Dendritic cell treated with granulocyte-macrophage colony-stimulating factor and Interleukin-4, amounts not matched to agents 40 ng/mL and 50 ng/mL, for 4 days (primary cell): Measurements from ENCODE around the gene TPRG1L.
"Not testable (repeated sequence)": the region's sequence is repeated elsewhere in the genome, so short reads cannot be mapped to it uniquely, and the experiment has no call there.

Experiments
- H3K27ac Mint-ChIP-seq: one replicate; pipeline ENCODE4 v1.8.0; 2022; ENCODE audit warnings: mild to moderate bottlenecking, mixed read lengths
- H3K27me3 Mint-ChIP-seq: one replicate; pipeline ENCODE4 v1.8.0; 2022; ENCODE audit warnings: mild to moderate bottlenecking, mixed read lengths
- H3K36me3 Mint-ChIP-seq: one replicate; pipeline ENCODE4 v1.8.0; 2022; ENCODE audit warnings: low read depth, mixed read lengths
- H3K4me1 Mint-ChIP-seq: one replicate; pipeline ENCODE4 v1.8.0; 2022; ENCODE audit warnings: low read depth, mixed read lengths
- H3K4me3 Mint-ChIP-seq: one replicate; pipeline ENCODE4 v1.8.0; 2022; ENCODE audit warnings: mild to moderate bottlenecking, moderate library complexity, mixed read lengths
- H3K9me3 Mint-ChIP-seq: one replicate; pipeline ENCODE4 v1.8.0; 2022; ENCODE audit warnings: mixed read lengths
- intact Hi-C: fragments of 100-400 bp; cut with micrococcal nuclease; formaldehyde crosslinking; loops from one replicate; pipeline ENCODE4 v1.15.0; 2022

Gene TPRG1L

DNA sequence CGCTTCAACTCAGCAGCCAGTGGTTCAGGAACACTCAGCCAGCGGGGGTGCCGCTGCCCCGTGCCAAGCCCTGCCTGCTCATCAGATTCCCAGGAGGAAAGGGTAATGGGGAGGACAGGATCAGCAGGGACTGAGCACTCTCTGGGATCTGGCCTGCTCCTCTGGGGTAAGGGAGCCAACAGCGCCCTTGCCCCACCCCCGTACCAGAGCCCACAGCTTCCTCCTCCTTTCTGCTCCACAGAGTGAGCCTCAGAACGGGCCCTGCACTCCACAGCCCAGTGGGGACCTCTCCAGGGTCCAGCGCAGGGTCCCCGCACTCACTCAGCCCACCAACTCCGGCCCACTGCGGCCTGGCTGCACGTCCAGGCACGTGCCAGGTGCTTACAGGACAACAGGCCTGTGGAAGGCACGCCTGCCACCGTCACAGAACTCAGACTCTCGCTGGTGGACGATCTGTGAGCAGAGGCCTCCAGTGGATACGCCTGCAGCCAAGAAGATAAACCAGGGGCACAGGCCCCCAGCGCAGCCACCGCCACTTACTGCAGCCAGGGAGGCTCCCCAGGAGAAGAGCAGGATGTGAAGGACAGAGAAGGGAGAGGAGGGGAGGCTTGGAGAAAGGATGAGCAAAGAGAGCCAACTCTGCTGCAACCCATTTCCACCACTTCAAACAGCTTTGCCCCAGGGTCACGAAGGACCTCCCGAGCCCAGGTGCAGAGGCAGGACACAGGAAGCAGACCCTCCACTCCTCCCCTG, 15.6 kb upstream of the TPRG1L start:
- Mint-ChIP-seq H3K9me3 (no peaks in the 10 kb centered on the region), H3K4me3 (no peak overlapping the region), H3K27me3 (peaks cover 43% of the 10 kb centered on the region), H3K27ac (peak overlapping the region; percentile 33), H3K36me3 (no peaks in the 10 kb centered on the region), H3K4me1 (peaks cover 26% of the 10 kb centered on the region)
- intact Hi-C loops = no loop called here

DNA sequence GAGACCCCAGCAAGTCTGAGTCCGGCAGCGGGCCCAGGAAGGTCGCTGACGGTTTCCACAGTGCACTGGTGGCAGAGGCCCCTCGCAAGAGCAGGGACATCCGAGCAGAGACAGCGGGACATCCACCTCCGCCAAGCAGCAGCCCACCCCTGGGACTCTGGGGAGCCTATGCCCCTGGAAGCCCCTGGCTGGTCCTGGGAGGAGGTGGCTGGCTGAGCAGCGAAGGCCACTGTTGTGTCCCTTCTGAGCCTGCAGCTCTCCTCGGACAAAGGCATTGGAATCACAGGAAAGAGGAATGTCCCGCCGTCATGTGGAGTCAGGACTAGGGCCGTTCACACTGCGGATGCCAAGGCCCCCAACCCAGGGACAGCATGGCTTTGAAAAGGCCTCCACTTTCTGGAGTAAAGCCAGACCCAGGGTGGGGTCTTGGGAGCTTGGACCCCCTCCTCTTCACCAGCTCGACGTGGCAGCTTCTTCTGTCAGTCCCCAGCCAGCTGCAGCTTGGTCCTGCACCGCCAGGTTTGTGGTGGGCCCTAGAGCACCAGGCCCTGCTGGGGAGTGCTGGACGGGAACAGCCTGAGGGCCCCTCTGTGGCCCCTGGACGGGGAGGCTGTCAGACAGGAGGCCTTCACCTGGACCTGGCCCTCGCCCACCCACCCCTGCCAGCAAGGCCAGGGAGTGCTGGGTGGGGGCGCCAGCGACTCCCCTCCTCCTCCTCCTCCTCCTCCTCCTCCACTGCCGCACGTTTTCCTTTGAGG, 14.9 kb upstream of the TPRG1L start:
- Mint-ChIP-seq H3K27ac (peak overlapping the region; percentile 33), H3K36me3 (no peaks in the 10 kb centered on the region), H3K9me3 (no peaks in the 10 kb centered on the region), H3K4me3 (no peak overlapping the region), H3K27me3 (peaks cover 48% of the 10 kb centered on the region), H3K4me1 (peaks cover 26% of the 10 kb centered on the region)
- intact Hi-C loops = no loop called here

DNA sequence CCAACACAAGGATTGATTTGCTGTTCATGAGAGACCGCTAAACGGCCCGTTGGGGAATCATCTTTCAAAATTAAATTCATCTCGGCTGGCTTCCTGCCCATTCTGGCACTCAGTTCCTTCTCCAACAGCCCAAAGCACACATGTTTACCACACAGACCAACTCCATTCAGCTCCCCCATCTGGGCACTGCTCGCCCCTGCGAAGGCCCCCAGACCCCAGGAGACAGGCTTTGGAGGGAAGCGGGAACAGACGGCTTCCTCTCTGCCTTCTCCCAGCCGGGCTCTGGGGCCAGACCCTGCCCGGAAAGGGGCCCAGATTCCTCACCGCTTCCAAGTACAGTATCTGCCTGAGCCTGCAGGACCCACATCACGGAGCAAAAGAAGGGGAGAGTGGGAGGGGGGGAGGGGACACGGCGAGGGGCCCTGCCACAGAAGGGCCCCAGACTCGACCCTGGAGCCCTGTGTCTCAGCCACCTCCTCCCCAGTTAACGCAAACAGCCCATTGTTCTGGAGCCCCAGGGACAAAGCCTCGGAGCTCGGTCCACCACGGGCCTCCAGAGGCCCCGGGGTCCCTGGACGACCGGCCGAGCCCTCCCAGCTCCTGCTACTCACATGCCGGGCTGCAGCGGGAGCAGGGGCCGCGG, 14.2 kb upstream of the TPRG1L start:
- intact Hi-C loops = no loop called here
- peaks cover 49% of the 10 kb centered on the region for H3K27me3 Mint-ChIP-seq
- peak overlapping the region; percentile 62 for H3K4me3 Mint-ChIP-seq
- peaks cover 26% of the 10 kb centered on the region for H3K4me1 Mint-ChIP-seq
- no peak overlapping the region for H3K27ac Mint-ChIP-seq
- H3K36me3 Mint-ChIP-seq = no peaks in the 10 kb centered on the region
- no peaks in the 10 kb centered on the region for H3K9me3 Mint-ChIP-seq

DNA sequence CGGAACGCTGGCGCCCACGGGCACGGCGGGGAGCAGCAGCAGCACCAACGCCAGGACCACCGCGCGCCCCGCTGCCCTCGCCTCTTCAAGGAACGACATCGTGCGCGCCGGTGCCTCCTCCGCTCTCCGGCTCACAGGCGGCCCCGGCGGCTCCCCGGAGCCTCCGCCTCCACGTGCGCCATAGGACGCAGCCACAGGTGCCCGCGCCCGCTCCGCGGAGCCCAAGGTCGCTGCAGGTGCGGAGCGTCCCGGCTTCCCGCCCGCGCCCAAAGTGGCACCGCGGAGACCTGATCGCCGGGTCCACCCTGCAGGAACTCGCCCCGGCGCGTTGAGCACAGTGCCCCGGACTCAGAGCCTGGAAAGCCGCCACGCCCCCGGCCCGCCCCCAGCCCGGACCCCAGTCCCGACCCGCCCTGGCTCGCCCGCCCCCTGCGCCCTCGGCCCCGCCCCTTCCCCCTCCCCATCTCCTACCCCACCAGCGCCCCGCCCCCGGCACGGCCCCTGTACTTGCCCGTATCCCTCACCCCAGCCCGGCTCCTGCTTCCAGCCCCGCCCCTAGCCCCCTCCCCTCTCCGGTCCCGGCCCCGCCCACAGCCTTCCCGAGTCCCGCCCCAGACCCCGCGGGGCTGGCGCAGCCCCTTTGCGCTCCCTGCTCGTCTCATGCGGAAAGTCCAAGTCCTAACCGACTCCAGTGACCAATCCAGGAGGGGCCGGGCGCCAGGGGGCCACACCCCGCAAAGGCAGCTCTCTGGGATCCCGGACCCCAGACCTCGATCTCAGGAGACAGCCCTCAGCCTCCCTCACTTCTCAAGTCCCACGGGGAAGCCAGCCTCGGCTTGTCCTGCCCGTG, 13.4 kb upstream of the TPRG1L start, which contains the start of gene MEGF6:
Gene MEGF6, minus strand, starts transcription at position 339 of the 850 bp plus-strand sequence. Its CDS starts 240 bp downstream, at position 99.
- Mint-ChIP-seq H3K9me3 (no peaks in the 10 kb centered on the region), H3K27ac (no peak within 1 kb of the TSS), H3K4me1 (peaks cover 26% of the 10 kb centered on the region), H3K4me3 (peak within 1 kb of the TSS; percentile 79), H3K27me3 (peaks cover 52% of the 10 kb centered on the region), H3K36me3 (no peaks in the 10 kb centered on the region)
- intact Hi-C loops = no loop called here

DNA sequence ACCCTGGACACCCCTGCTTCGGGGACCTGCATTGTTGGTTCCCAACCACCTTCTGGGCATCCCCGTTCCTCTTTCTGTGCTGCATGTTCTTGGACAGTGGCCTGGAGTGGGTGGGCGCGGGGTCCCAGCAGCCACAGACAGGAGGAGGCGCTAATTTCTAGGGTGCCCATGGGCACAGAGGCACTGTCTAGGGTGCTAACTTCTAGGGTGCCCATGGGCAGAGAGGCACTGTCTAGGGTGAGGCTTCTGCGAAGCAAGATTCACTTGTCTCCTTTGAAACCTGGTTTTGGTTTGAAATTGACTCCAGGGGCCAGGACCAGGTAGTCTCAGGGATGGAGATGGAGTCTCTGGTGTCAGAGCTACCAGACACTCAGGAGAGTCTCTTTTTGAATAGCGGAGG, 12.7 kb upstream of the TPRG1L start:
- Mint-ChIP-seq H3K27me3 (peaks cover 54% of the 10 kb centered on the region), H3K4me1 (peaks cover 26% of the 10 kb centered on the region), H3K27ac (no peak overlapping the region), H3K9me3 (no peaks in the 10 kb centered on the region), H3K36me3 (no peaks in the 10 kb centered on the region), H3K4me3 (peak overlapping the region; percentile 79)
- intact Hi-C loops = no loop called here

DNA sequence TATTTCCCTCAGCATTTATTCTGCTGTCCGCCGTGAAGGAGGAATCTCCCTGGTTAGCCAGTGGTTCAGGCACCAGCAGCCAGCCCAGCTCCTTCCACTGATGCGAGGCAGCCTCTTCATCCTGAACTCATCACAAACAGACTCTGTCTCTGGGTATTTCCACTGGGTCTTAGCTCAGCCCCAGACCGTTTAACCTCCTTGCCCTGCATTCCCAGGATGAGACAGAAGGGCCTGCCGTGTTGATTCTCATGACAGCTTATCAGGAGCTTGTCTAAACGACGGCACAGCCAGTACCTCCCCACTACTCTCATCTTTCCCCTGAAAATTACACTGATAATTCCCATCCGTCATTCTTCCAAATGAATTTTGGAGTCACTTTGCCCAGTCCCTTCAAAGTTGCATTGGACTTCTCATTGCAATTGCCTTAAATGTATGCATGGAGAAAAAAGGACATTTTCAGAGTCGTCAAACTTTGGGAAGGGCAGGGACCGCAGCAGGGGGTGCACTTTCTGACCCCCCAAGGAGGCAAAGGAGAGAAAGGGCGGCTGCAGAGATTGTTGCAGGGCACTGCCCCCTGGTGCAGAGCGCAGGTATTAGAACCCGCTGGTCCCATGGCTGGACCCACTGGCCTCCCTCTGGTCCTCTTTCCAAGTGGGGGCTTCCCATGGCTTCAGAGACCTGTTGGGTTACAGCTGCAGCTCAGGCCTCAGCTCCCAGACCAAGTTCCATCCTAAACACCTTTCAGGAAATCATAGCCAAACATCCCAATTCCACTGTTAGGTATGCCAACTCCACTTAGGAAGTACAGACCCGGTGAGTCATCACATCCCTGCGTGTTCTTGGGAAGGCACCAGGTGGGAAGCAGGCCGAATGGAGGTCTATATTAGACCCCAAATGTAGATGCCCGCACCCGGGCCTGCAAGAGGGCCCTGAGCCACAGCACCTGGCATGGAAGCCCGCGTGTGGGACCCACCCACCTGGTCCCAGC, 9.8 kb upstream of the TPRG1L start:
- H3K36me3 Mint-ChIP-seq = no peaks in the 10 kb centered on the region
- no peak overlapping the region for H3K4me3 Mint-ChIP-seq
- intact Hi-C loops = no loop called here
- no peak overlapping the region for H3K27ac Mint-ChIP-seq
- peaks cover 26% of the 10 kb centered on the region for H3K4me1 Mint-ChIP-seq
- no peaks in the 10 kb centered on the region for H3K9me3 Mint-ChIP-seq
- peaks cover 50% of the 10 kb centered on the region for H3K27me3 Mint-ChIP-seq

DNA sequence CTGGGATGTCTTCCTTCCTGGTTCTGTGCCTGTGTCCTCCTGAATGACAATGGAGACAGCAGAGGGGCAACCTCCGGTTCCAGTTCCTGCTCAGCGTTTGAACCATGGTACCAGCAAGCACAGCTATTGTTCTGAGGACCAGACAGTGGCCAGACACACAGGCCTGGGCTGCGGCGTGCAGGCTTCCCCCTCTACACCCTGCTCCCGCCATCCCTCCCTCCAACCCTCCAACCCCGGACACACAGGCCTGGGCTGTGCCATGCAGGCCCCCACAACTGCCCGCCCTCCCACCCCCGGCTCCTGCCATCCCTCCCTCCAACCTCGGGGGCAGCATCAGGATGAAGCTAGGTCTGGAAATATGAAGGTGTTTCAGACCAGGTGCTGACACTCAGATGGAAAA, 8.0 kb upstream of the TPRG1L start:
- no peak overlapping the region for H3K27ac Mint-ChIP-seq
- H3K9me3 Mint-ChIP-seq = no peaks in the 10 kb centered on the region
- peaks cover 38% of the 10 kb centered on the region for H3K27me3 Mint-ChIP-seq
- intact Hi-C loops = no loop called here
- peaks cover 13% of the 10 kb centered on the region for H3K4me1 Mint-ChIP-seq
- H3K36me3 Mint-ChIP-seq = no peaks in the 10 kb centered on the region
- H3K4me3 Mint-ChIP-seq = no peak overlapping the region

DNA sequence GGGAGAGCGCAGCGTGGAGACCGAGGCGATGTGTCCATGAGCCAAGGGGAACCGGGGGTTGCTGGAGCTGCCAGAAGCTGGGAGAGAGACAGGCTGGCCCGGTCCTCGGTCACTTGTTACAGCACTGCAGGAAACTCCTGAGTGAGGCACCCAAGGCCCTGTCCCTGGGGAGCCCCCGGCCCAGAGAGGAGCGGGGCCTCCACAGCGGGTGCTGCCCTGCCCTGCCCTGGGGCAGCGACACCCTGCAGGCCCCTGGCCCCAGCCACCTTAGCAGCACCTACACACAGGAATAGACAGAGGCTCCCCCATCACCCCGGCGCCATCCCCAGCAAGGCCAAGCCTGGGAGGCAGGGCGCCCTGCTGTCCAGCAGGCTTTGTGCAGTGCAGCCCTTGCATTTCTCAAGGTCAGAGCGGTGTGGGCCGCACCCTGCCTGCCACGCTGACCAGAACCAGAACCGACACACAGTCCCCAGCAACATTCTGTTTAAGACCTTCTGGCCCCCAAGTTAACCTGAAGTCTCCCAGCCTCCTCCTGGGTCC, 6.9 kb upstream of the TPRG1L start:
- Mint-ChIP-seq H3K36me3 (no peaks in the 10 kb centered on the region), H3K4me3 (no peak overlapping the region), H3K4me1 (peaks cover 20% of the 10 kb centered on the region), H3K9me3 (no peaks in the 10 kb centered on the region), H3K27me3 (peaks cover 28% of the 10 kb centered on the region), H3K27ac (no peak overlapping the region)
- intact Hi-C loops = no loop called here

DNA sequence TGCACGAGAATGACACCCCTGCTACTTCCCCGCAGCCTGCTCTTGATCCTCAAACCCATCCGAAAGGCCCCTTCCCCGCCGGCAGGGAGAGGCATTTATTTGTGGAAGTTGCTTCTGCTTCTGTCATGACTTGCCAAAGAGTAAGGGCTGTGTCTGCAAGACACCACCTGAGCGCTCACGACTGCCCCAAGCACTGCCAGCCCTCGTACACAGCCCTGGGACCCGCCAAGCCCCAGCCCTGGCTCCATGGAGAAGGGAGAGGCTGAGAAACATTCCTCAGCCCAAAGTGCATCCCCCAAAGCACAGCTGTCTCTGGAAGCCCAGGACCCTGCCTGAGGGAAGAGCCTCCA, 6.3 kb upstream of the TPRG1L start:
- Mint-ChIP-seq H3K27ac (no peak overlapping the region), H3K4me1 (peaks cover 26% of the 10 kb centered on the region), H3K27me3 (peaks cover 21% of the 10 kb centered on the region), H3K4me3 (no peak overlapping the region), H3K36me3 (no peaks in the 10 kb centered on the region), H3K9me3 (no peaks in the 10 kb centered on the region)
- intact Hi-C loops = no loop called here

DNA sequence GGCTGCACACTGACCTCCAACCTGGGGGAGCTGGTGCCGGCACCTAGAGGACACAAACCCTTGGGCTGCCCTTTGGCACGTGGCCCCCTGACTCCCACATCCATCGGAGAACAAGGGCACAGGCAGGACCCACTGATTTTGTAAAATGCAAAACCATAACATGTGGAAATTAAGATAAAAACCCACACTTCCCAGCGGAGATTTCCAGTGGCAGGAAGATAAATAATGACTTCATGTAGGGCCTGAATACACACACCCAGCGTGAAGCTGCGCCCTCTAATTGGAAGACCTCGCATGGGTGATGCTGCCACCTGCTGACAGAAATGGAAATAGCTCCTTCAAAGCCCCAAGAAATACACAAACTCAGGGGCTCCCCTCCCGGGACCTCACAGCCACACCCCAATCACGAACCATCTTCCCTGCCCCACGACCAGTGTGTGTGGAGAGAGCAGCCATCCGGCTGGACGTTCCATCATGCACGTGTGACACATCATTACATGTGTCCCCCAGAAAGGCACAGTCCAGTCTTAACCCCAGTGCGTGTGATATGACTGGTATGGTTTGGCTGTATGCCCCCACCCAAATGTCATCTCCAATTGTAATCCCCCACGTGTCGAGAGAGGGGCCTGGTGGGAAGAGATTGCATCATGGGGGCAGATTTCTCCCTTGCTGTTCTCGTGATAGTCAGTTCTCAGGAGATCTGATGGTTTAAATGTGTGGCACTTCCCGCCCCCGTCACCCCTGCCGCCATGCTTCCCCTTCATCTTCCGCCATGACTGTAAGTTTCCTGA, 5.7 kb upstream of the TPRG1L start:
- Mint-ChIP-seq H3K4me1 (peaks cover 32% of the 10 kb centered on the region), H3K27me3 (peaks cover 22% of the 10 kb centered on the region), H3K36me3 (peaks cover 2% of the 10 kb centered on the region), H3K9me3 (no peaks in the 10 kb centered on the region), H3K4me3 (no peak overlapping the region), H3K27ac (no peak overlapping the region)
- intact Hi-C loops = loop anchor here (1.0 kb wide), 3 partner anchors 26 to 128 kb away; no protein-coding TSS in a partner anchor

DNA sequence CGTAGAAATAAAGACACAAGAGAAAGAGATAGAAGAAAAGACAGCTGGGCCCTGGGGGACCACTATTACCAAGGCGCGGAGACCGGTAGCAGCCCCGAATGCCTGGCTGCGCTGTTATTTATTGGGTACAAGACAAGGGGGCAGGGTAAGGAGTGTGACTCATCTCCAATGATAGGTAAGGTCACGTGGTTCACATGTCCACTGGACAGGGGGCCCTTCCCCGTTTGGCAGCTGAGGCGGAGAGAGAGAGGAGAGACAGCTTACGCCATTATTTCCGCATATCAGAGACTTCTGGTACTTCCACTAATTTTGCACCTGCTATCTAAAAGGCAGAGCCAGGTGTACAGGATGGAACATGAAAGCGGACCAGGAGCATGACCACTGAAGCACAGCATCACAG, 4.1 kb upstream of the TPRG1L start:
- Mint-ChIP-seq H3K27ac (no peak overlapping the region), H3K4me1 (peaks cover 41% of the 10 kb centered on the region), H3K4me3 (no peak overlapping the region), H3K9me3 (no peaks in the 10 kb centered on the region), H3K27me3 (peaks cover 16% of the 10 kb centered on the region), H3K36me3 (peaks cover 10% of the 10 kb centered on the region)
- intact Hi-C loops = no loop called here

DNA sequence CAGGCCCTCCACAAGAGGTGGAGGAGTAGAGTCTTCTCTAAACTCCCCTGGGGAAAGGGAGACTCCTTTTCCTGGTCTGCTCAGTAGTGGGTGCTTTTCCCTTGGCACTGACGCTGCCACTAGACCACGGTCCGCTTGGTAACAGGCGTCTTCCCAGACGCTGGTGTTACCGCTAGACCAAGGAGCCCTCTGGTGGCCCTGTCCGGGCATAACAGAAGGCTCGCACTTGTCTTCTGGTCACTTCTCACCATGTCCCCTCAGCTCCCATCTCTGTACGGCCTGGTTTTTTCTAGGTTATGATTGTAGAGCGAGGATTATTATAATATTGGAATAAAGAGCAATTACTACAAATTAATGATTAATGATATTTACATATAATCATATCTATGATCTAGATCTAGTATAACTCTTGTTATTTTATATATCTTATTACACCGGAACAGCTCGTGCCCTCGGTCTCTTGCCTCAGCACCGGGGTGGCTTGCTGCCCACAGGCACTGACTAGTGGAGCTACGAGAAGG, 3.6 kb upstream of the TPRG1L start:
- H3K4me3 Mint-ChIP-seq, H3K9me3 Mint-ChIP-seq, intact Hi-C loops, H3K27ac Mint-ChIP-seq: not testable (repeated sequence)
- H3K36me3 Mint-ChIP-seq = peaks cover 13% of the 10 kb centered on the region
- peaks cover 46% of the 10 kb centered on the region for H3K4me1 Mint-ChIP-seq
- peaks cover 14% of the 10 kb centered on the region for H3K27me3 Mint-ChIP-seq
